Measurements from ENCODE around the gene XRCC5. TPM values are rescaled to one million over a fixed set of nuclear protein-coding genes. Genes with fewer than 3 reads are reported as not detected.

Gene XRCC5
- total RNA-seq, 2 donors from 2014 or later, result 205 to 244 TPM

GRCh38 chr2:216118474-216118873 lies 9.3 kb downstream of the XRCC5 start:
- no peak for DNase-seq
- TF ChIP-seq, protein P1, sequence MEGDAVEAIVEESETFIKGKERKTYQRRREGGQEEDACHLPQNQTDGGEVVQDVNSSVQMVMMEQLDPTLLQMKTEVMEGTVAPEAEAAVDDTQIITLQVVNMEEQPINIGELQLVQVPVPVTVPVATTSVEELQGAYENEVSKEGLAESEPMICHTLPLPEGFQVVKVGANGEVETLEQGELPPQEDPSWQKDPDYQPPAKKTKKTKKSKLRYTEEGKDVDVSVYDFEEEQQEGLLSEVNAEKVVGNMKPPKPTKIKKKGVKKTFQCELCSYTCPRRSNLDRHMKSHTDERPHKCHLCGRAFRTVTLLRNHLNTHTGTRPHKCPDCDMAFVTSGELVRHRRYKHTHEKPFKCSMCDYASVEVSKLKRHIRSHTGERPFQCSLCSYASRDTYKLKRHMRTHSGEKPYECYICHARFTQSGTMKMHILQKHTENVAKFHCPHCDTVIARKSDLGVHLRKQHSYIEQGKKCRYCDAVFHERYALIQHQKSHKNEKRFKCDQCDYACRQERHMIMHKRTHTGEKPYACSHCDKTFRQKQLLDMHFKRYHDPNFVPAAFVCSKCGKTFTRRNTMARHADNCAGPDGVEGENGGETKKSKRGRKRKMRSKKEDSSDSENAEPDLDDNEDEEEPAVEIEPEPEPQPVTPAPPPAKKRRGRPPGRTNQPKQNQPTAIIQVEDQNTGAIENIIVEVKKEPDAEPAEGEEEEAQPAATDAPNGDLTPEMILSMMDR (IDR thresholded peaks at IDR 0.05), result no peak
- intact Hi-C loops (cut with DNase I), result no loop called here
- H3K4me3 ChIP-seq, result no peak overlapping the region
- no peaks in the 10 kb centered on the region for H3K27me3 ChIP-seq
- H3K9ac ChIP-seq (ENCODE audit: low read depth in 2 of 2, low read length in 2 of 2), result no peak overlapping the region
- no peak overlapping the region for H3K27ac ChIP-seq
- H3K4me1 ChIP-seq, result no peaks in the 10 kb centered on the region
- H3K36me3 ChIP-seq, result peaks cover 15% of the 10 kb centered on the region
- H3K9me3 ChIP-seq, result no peaks in the 10 kb centered on the region

DNA sequence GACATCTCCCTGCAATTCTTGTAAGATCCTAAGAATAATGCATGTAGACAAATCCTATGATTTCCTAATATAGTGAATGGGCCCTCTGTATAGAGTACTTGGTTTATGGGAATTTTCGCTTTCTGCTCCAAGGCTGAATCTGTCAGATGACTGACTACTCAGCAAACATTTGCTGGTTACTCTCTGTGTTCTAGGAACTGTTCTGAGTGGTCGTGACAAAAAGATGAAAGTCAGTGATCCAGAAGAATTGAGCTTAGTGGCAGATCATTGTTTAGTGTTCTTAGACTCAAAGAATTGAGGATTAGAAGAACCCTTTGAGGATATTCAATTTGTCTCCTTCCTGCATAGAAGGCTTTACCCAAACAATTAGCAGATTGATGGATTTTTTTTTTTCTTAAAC lies 10.0 kb downstream of the XRCC5 start:
- H3K9ac ChIP-seq (ENCODE audit: low read depth in 2 of 2, low read length in 2 of 2), result no peak overlapping the region
- peaks cover 15% of the 10 kb centered on the region for H3K36me3 ChIP-seq
- no peak overlapping the region for H3K27ac ChIP-seq
- no peaks in the 10 kb centered on the region for H3K27me3 ChIP-seq
- DNase-seq, result no peak
- H3K4me3 ChIP-seq, result no peak overlapping the region
- no peaks in the 10 kb centered on the region for H3K4me1 ChIP-seq
- no peaks in the 10 kb centered on the region for H3K9me3 ChIP-seq
- TF ChIP-seq, protein P1 (IDR thresholded peaks at IDR 0.05), result no peak
- intact Hi-C loops (cut with DNase I), result no loop called here

- Histone ChIP-seq H3K9me3 (no peaks in the 10 kb centered on the region), H3K4me3 (no peak overlapping the region), H3K4me1 (no peaks in the 10 kb centered on the region), H3K27ac (no peak overlapping the region), H3K9ac (ENCODE audit: low read depth in 2 of 2, low read length in 2 of 2) (no peak overlapping the region), H3K27me3 (no peaks in the 10 kb centered on the region), H3K36me3 (peaks cover 21% of the 10 kb centered on the region)
- DNase-seq, result no peak
- intact Hi-C loops (cut with DNase I), result loop anchor here (10.0 kb wide), 1 partner anchor 55 kb away; no protein-coding TSS in a partner anchor
- TF ChIP-seq, protein P1 (IDR thresholded peaks at IDR 0.05), result no peak
Measured at GRCh38 chr2:216119986-216120385, 10.8 kb downstream of the XRCC5 start.

GRCh38 chr2:216121255-216121654 lies 12.1 kb downstream of the XRCC5 start:
- peaks cover 21% of the 10 kb centered on the region for H3K36me3 ChIP-seq
- H3K27ac ChIP-seq, result no peak overlapping the region
- intact Hi-C loops (cut with DNase I), result loop anchor here (10.0 kb wide), 1 partner anchor 54 kb away; no protein-coding TSS in a partner anchor
- H3K4me3 ChIP-seq, result no peak overlapping the region
- TF ChIP-seq, protein P1 (IDR thresholded peaks at IDR 0.05), result no peak
- no peaks in the 10 kb centered on the region for H3K4me1 ChIP-seq
- H3K9ac ChIP-seq (ENCODE audit: low read depth in 2 of 2, low read length in 2 of 2), result no peak overlapping the region
- no peak for DNase-seq
- H3K9me3 ChIP-seq, result no peaks in the 10 kb centered on the region
- H3K27me3 ChIP-seq, result no peaks in the 10 kb centered on the region

DNA sequence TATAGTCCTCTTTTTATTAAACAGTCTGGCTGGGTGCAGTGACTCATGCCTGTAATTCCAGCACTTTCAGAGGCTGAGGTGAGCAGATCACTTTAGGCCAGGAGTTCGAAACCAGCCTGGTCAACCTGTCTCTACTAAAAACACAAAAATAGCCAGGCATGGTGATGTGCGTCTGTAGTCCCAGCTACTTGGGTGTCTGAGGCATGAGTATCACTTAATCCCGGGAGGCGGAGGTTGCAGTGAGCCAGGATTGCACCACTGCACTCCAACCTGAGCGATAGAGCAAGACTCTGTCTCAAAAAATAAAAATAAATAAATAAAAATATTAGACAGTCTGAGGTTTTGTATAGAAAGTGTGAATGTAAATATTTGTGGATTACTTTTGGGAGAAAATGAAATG lies 17.8 kb downstream of the XRCC5 start:
- TF ChIP-seq, protein P1 (IDR thresholded peaks at IDR 0.05), result no peak
- no peak overlapping the region for H3K9ac ChIP-seq (ENCODE audit: low read depth in 2 of 2, low read length in 2 of 2)
- peaks cover 35% of the 10 kb centered on the region for H3K36me3 ChIP-seq
- no peak overlapping the region for H3K27ac ChIP-seq
- no peaks in the 10 kb centered on the region for H3K9me3 ChIP-seq
- no peak overlapping the region for H3K4me3 ChIP-seq
- no peak for DNase-seq
- no peaks in the 10 kb centered on the region for H3K4me1 ChIP-seq
- no peaks in the 10 kb centered on the region for H3K27me3 ChIP-seq
- intact Hi-C loops (cut with DNase I), result loop anchor here (10.0 kb wide), 1 partner anchor 48 kb away; no protein-coding TSS in a partner anchor

All from colonic mucosa (tissue), 4 donors.